Stimulated activated CD8-positive, alpha-beta memory T cell treated with anti-CD3 and anti-CD28 coated beads, Interleukin-15, amount 100 ng/mL, for 48 hours (primary cell): ENCODE measurements around the gene SUCO.
"Not testable (repeated sequence)": the region's sequence is repeated elsewhere in the genome, so short reads cannot be mapped to it uniquely, and the experiment has no call there.

Experiments
- DNase-seq, 2 donors: peaks; one replicate each; pipeline ENCODE4 v3.0.0-alpha.2; 2020; ENCODE audit warnings: low read depth in 2 of 2

The SUCO gene

DNA sequence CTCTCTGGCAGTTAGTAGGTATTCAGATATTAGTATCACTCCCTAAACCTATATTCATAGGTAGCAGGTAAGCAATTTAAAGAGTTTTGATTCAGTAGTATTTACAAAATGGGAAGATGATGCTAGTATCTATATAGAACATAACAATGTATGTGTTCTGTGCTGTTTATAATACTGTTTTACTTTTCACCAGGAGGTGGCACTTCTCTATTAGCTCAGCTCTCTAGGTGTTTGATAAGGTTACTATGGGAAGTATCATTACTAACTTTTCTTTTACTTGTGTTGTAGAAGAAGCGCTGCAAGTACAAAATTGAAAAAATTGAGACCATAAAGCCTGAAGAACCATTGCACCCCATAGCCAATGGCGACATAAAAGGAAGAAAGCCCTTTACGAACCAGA is 76.6 kb downstream of the SUCO start:
- no peak for DNase-seq

DNA sequence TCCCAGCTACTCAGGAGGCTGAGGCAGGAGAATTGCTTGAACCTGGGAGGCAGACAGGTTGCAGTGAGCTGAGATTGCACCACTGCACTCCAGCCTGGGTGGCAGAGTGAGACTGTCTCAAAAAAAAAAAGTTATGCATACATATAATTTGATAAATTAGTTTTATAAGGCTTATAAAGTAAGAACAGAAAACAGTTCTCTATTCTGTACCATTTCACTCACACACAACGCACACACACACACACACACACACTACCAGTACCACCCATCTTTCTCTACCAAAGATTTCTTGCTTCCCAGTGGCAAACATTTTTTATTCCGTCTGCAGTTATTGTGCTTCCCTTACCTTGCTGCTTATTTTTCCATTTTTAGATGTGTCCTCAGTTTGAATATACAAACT is 79.5 kb downstream of the SUCO start:
- DNase-seq: no peak

DNA sequence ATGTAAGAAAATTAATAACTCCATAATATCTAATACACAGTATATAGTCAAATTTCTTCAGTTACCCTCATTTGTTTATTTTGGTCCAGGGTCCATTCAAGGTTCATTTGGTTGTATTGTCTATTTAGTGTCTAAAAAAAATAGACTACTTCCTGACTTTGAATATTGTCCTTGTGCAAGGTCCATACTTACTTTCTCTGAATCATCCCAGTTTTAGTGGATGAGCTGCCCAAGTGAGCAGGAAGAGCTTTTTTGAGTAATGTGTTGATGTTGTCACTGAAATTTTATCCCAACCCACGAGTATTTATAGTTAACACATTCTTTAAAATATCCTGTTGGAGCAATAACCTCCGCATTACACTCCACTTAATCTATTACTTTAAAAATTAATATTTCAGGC is 80.3 kb downstream of the SUCO start:
- DNase-seq: no peak

DNA sequence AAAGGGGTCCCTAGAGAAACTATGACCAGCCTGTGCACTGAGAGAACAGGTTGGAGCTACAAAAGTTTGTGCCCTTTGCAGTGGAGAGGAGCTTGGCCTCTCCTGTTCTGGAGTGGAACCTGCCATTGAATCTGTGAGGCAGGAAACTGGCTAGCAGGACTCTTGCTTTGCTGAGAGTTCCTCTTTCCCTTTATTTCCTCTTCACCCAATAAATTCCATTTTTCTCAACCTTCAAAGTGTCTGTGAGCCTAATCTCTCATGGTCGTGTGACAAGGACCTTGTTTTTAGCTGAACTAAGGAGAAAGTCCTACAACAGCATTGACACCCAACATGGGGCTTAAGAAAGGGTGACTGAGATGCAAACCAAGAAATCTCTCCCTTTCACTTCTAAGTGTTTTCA is 83.2 kb downstream of the SUCO start:
- DNase-seq: no peak

DNA sequence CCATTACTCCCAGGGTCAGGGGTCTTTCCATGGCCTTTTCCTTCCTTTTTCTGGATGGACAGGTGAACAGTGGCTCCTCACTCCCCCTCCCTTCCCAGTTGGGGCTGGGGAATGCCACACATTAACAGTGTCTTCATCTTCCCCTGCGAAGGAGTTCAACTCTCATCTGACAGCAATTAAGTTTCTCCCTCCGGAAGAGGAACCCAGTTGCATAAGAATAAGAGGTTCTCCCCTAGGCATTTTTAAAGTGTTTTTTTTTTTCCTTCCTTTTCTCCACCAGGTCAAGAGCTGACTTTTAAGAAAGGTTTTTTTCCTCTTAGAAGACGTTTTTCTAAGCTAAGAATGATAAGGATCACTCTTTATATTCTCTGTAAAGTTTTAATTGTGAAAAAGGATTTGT is 83.7 kb downstream of the SUCO start:
- no peak for DNase-seq

DNA sequence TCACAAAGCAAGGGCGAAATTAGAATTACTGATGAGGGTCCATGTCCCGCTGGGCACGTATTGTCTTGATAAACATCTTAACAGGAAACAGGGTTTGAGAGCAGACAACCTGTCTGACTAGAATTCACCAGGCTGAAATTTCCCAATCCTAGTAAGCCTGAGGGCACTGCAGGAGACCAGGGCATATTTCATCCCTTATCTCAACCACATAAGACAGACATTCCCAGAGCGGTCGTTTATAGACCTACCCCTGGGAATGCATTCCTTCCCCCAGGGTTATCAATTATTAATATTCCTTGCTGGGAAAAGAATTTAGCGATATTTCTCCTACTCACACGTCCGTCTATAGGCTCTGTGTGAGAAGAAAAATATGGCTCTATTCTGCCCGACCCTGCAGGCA is 87.7 kb downstream of the SUCO start:
- not testable (repeated sequence) for DNase-seq

DNA sequence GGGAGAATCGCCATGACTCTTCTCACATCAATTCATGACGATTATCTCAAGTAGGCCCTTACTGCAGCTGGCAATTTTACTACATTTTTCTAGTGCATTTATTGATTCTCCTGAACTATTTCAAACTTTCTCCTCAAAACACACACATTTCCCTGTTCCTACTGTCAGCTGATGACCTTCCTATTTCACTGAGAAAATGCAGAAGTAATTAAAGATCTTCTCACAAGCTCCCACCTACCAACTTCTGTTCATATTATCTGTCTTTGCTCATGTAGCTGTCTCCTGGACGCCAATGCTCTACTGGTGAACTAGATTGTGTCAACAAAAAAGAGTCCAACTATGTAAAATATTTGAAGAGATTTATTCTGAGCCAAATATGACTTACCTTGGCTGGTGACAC is 89.6 kb downstream of the SUCO start:
- DNase-seq: no peak

DNA sequence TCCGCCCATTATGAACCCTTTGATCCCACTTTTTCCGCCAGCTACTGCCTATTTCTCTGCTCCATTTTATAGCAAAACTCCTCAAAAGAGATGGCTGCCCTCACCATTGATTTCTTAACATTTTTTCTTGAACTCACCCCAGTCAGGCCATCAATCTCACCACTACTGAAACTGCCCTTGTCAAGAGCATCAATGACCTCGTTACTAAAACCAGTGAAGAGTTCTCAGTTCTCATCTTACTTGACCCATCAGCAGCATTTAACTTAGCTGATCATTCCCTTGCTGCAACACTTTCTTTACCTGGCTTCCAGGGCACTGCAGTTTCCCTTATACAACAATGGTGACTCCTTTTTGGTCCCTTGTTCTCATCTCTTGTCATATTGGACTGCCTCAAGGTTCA is 90.8 kb downstream of the SUCO start:
- DNase-seq: no peak

DNA sequence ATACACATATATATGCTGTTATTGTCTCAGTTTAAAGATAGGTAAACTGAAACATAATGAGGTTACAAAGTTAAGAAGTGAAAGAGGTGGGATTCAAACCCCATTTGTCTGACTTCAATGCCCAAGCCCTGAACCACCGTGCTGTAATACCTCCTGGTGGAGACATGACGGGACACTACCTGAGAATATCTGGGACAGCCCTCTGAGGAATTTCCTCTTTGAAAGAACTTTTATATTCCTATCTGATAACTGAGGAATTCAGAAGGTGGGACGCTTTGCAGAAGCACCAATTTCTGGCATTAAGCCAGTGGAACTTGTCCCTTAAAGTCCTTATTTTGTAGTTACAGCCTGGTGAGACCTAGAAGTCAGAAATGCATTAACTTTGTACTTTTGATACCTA is 93.9 kb downstream of the SUCO start:
- no peak for DNase-seq

DNA sequence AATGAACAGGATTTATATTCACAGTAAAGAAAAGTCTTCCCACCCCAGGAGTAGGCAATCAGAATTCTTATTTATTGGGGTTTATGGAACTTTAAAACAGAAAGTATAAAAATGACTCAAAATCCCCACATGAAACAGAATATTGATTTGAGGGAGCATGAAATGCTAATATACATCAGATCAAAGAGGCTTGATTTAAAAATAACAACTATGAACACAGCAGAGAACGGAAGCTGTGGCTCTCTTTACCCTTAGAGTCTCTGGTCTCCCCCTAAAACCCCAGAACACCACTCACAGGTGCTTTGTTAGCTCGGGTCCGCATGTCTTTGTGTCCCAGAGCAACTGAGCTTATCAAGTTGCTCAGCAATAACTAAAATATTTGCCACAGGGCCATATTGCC is 94.8 kb downstream of the SUCO start:
- no peak for DNase-seq

DNA sequence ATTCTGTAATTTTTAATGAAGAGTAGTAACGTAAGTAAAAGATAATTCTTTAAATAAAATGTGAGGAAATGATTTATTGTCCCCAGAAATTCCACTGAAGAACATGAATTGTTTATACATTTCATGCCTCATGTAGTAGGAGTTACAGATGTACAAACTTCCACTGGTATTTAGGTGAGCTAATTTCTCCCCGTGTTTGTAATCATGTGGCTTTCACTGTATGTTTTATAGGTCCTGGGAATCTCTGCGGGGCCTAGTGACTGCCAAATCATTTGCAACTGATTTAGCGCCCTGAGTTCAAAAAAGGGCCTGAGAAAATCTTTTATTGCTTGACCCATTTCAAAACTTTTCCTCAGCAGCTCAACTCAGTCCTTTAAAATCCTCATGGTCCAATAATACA is 95.5 kb downstream of the SUCO start:
- DNase-seq: no peak

DNA sequence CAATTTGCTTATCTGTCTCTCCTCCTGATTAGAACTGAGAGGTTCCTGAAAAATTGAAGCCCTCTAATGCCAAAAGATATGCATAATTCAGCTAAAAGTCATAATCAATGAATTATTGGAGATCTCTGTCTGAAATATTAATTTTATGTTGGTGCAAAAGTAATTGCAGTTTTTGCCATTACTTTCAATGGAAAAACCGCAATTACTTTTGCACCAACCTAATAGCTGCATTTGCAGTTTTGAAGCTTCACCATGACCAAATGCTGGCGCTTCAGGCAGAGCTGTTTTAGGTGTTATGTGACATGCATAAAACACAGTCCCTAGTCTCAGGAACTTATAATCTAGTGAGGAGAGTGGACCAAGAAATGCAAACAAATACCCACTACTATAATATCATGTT is 96.2 kb downstream of the SUCO start:
- DNase-seq: no peak

DNA sequence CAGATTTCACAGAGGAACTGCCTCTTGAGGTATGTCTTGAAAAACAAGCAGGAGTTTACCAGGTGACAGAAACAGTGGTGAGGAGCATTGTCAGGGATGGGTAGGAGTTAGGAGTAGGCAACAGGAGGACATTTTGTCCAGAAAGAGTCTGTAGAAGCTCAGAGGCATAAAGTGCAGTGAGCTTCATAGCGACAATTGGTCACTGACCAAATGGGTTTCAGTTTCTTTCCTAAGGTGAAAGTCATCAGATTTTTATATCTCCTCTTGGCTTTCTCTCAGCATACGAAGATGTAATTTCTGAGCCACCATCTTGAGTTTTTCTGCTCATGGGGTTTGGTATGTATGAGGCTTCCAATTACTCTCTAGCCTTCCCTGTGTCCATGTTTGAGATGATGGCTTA is 96.7 kb downstream of the SUCO start:
- DNase-seq: no peak

DNA sequence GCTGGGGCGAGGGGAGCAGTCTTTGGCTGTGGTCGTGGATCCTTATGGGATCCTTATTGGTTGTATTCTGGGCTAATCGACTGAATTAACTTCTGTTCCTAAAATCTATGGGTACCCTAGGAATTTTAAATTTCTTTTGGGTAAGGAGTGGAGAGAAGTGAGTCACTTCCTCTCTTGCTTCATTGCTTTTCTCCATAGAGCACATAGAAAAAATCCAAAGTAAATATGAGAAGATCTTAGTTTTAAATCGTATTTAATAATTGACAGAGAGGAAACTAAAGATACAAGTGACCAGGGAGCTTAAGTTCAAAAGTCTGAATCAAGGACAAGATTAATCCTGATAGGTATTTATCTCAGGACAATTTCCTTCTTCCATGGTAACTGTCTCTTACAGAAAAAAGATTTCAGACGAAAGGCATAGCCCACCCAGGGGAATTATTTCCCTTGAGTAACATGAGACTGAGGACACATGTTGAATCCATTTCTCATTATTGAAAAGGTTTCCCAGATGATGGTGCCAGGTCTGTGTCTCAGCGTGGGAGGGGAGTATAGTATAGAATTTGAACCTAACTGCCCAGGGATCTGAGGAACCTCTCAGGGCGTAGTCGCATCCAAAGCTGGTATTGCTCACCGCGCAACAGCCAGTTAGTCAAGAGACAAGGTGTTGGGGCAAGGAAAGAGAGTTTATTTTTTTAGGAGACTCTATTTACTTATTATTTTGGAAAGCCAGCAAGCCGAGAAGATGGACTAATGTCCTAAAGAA is 97.3 kb downstream of the SUCO start:
- no peak for DNase-seq

DNA sequence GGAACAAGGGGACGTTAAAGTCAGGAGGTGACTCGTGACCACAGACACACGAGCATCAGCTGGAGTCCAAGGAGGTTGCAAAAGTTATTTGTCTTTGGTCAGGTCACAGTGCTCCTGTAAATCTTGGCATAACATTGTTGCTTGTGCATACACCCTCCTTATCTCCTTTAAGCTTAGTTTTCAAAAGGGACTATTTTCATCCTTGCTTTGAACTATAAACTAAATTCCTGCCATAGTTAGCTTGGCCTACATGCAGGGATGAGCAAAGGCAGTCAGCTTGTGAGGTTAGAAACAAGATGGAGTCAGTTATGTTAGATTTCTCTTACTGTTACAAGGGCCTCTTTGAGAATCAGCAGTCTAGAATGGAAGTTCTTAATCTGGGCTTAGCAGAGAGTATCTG is 97.9 kb downstream of the SUCO start:
- DNase-seq: no peak

DNA sequence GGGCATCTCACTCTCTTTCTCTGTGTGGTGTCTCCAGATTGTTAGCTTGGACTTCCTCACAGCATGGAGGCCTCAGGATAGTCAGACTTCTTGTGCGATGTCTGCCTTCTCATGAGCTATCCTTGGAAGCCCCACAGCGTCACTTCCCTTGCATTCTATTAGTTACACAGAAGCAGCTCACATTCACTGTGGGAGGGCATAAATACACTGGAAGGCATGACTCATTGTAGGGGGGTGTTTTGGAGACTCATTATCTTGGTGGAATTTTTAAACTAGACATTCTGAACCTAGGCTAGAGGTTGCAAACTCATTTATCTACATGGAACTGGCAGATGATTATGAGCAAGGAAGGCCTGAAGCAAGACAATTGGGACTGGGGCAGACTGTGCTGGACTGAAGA is 104.6 kb downstream of the SUCO start:
- no peak for DNase-seq

DNA sequence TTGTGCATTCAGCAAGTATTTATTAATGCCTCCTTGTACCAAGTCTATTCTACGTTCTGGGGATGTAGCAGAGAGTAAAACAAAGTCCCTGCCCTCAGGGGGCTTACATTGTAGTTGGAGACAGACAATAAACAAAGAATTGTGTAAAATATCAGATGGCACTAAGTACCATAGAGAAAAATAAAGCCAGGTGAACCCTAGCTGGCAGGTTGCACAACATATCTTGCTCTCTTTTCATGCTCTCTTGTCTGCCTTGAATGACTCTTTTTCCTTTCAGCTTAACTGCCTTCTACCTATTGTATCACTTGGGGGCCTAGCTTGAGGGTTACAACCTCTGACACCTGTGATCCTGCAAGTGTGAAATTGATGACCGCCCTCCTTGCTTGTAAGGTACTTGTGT is 105.3 kb downstream of the SUCO start:
- no peak for DNase-seq

DNA sequence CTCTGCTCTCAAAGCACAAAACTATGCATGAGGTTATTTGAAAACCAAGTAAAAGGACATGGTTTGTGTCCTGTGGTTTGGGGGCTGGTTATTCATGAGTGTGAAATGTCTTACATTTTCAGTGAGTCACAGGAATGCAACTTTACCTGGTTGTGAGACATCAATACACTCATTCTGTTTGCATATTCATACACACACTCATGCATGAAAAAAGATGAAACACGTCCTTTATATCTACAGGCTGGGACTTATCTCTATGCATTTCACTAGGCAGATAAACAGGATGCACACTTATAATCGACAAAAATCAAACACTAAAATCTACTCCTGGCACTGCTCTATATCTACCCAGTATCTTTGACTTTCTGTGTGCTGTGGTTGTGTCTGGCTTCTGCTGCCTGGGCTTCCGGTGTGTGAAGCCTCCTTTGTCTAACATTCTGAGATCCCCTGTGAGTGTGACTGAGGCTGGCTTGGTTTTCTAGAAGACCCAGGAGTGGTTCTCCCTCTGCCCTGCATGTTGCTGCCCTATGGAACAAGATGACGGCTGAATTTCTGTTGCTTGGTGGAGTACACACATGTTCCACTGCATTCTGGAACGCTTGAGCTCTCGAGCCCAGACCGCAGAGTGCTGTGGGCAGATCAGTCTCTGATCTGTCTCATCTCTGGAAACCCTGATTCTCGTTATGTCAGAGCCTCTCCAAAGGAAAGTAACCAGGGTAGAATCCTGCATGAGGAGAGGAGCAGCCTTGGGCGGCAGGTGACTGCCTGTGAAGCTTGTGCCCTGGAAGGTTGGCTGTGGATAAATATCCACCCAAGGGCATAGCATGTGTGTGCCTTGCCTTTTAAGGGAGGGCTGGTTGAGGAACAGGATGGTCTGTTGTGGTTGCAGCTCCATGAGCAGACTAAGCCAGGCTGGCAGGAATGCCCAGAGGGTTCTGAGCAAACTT is 106.2 kb downstream of the SUCO start:
- DNase-seq: peak; percentile 77 to 82

DNA sequence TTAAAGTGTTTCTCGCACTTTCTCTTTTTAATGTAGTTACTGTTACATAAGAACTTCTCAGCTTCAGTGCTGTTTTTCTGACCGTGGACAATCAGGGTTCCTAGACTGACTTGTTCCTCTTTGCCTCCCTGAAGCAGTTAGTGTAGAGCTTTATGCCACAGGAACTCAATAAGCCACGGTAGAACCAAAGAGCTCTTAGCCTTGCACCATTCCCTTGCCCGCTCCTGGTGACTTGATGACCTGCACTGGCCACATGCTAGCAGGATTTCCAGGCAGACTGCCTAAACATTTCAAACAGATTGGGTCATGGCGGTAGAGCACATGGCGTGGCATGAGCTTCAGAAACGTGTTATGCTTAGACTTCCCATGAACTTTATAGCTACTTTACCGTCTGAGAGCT is 107.2 kb downstream of the SUCO start:
- no peak for DNase-seq

DNA sequence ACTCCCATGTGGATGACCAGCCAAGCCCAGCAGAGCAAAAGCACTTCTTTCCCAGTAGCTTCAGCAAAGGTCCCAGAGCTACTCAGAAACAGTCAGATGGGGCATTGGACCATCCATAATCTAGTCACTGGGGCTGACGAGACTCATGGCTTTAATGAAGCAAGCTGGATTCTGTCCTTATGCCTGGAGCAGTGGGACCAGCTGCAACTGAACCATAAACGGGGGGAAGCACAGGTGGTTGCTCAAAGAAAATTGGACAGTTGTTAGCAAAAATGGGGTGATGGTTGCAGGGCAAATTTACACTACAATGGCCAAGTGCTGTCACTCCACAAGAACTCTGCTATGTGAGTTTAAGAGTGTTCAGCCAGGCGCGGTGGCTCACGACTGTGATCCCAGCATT is 108.5 kb downstream of the SUCO start:
- no peak for DNase-seq

DNA sequence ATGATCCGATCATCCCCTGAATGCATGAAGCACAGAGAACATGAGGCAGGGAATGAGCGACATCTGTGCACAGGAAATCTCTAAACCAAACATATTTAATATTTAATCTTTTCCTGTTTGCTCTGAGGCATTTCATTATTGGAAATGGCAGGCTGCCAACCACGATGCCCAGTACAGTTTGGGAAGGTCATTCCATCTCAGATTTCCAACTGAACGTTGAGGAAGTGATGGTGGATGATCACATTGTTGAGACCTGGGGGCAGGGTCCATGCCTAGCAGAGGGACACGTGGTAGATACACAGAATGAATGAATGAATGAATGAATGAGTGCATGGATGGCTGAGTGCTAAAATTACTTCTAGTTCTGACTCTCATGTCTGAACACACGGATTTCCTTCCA is 110.0 kb downstream of the SUCO start:
- no peak for DNase-seq

DNA sequence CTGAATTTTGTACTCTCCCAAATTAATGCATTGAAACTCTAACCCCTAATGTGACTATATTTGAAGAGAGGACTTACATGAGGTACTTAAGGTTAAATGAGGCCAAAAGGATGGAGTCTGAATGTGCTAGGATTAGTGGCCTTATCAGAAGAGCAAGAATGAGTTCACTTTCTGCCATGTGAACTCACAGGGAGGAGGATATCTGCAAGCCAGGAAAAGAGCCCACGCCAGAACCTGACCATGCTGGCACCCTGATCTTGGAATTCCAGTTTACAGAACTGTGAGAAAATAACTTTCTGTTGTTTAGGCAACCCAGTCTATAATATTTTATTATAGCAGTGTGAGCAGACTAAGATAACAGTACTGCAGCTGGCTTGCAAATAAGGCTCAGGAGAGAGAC is 113.7 kb downstream of the SUCO start:
- no peak for DNase-seq

DNA sequence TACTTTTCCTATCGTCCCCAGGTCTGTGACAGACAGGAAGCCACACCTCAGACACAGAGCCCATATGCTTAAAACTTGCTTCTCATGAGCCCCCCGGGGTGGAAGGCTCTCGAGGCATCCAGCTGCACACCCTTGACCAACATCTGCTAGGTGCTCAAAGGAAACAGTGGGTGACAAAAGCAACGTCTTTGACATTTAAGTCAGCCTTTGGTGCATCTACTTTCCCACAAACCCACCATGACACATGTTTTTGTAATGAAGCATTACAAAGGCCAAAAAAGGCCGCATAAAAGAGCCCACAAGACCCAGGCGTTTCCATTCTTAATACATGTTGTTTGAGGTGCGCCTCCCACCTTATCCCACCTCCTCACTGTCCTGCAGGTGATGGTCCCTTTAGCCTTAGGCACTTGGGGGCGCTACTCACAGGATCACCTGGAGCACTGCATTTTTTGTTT is 114.2 kb downstream of the SUCO start:
- peak in 1 of 2 donors; percentile 53 for DNase-seq
